Stimulated activated naive B cell treated with anti-CD40 and anti-IgM and Interleukin-4, amounts not matched to agents 10 μg/mL and 1 μg/mL and 100 μg/mL, for 72 hours (primary cell): ENCODE data around the gene PTGR3.
"Not testable (repeated sequence)": the region's sequence is repeated elsewhere in the genome, so short reads cannot be mapped to it uniquely, and the experiment has no call there.

ENCODE experiments used
- ATAC-seq, 2 donors: fragments of 150-1000 bp; cut with Tn5 transposase; replicated peaks; 2 replicates each; pipeline ENCODE4 v1.10.0; 2021; ENCODE audit warnings: moderate library complexity in 1 of 2
- DNase-seq: peaks from one replicate; pipeline ENCODE4 v3.0.0; 2021
- H3K27ac Mint-ChIP-seq: one replicate; pipeline ENCODE4 v1.8.0; 2022; ENCODE audit warnings: mild to moderate bottlenecking, mixed read lengths
- H3K27me3 Mint-ChIP-seq, 2 donors: one replicate each; pipeline ENCODE4 v1.8.0; 2022; ENCODE audit warnings: mixed read lengths in 2 of 2
- H3K36me3 Mint-ChIP-seq, 2 donors: one replicate each; pipeline ENCODE4 v1.8.0; 2022; ENCODE audit warnings: mixed read lengths in 2 of 2, mild to moderate bottlenecking in 1 of 2
- H3K4me1 Mint-ChIP-seq, 2 donors: one replicate each; pipeline ENCODE4 v1.8.0; 2022; ENCODE audit warnings: mixed read lengths in 2 of 2, mild to moderate bottlenecking in 1 of 2
- H3K4me3 Mint-ChIP-seq, 2 donors: one replicate each; pipeline ENCODE4 v1.8.0; 2022; ENCODE audit warnings: mild to moderate bottlenecking in 2 of 2, mixed read lengths in 2 of 2, moderate library complexity in 1 of 2
- H3K9me3 Mint-ChIP-seq, 2 donors: one replicate each; pipeline ENCODE4 v1.8.0; 2022; ENCODE audit warnings: mixed read lengths in 2 of 2, mild to moderate bottlenecking in 1 of 2

The PTGR3 gene

GRCh38 chr18:75189696-75190095 lies 19.2 kb downstream of the PTGR3 start:
- peaks cover 0 to 3% of the 10 kb centered on the region in 2 donors for H3K36me3 Mint-ChIP-seq
- DNase-seq (no peak), ATAC-seq (no peak)
- peaks cover 3 to 6% of the 10 kb centered on the region in 2 donors for H3K9me3 Mint-ChIP-seq
- H3K27me3 Mint-ChIP-seq: peaks cover 10 to 20% of the 10 kb centered on the region in 2 donors
- H3K4me1 Mint-ChIP-seq: no peaks in the 10 kb centered on the region
- H3K4me3 Mint-ChIP-seq: no peak overlapping the region
- no peak overlapping the region for H3K27ac Mint-ChIP-seq

GRCh38 chr18:75187702-75188101 lies 21.2 kb downstream of the PTGR3 start:
- H3K27ac Mint-ChIP-seq: not testable (repeated sequence)

GRCh38 chr18:75185460-75185859 lies 23.5 kb downstream of the PTGR3 start:
- H3K4me3 Mint-ChIP-seq: no peak overlapping the region
- H3K27me3 Mint-ChIP-seq: peaks cover 25 to 35% of the 10 kb centered on the region in 2 donors
- no peak overlapping the region for H3K27ac Mint-ChIP-seq
- peaks cover 4 to 9% of the 10 kb centered on the region in 2 donors for H3K9me3 Mint-ChIP-seq
- no peaks in the 10 kb centered on the region for H3K4me1 Mint-ChIP-seq
- no peak for ATAC-seq
- H3K36me3 Mint-ChIP-seq: peaks cover 0 to 6% of the 10 kb centered on the region in 2 donors
- no peak for DNase-seq

More at GRCh38 chr18:75187702-75188101, 21.2 kb downstream of the PTGR3 start:
- not testable (repeated sequence) for DNase-seq, H3K4me1 Mint-ChIP-seq, ATAC-seq, H3K4me3 Mint-ChIP-seq, H3K36me3 Mint-ChIP-seq, H3K9me3 Mint-ChIP-seq
- H3K27me3 Mint-ChIP-seq: peaks cover 22 to 32% of the 10 kb centered on the region in 2 donors

GRCh38 chr18:75183973-75184493 lies 24.9 kb downstream of the PTGR3 start:
- no peak for ATAC-seq
- H3K4me1 Mint-ChIP-seq: no peaks in the 10 kb centered on the region
- H3K27me3 Mint-ChIP-seq: peaks cover 25 to 35% of the 10 kb centered on the region in 2 donors
- no peak overlapping the region for H3K27ac Mint-ChIP-seq
- no peak overlapping the region for H3K4me3 Mint-ChIP-seq
- H3K36me3 Mint-ChIP-seq: peaks cover 0 to 6% of the 10 kb centered on the region in 2 donors
- peaks cover 4 to 9% of the 10 kb centered on the region in 2 donors for H3K9me3 Mint-ChIP-seq
- DNase-seq: no peak

- H3K9me3 Mint-ChIP-seq: peaks cover 4 to 9% of the 10 kb centered on the region in 2 donors
- peaks cover 25 to 35% of the 10 kb centered on the region in 2 donors for H3K27me3 Mint-ChIP-seq
- H3K36me3 Mint-ChIP-seq: peaks cover 0 to 6% of the 10 kb centered on the region in 2 donors
- H3K4me1 Mint-ChIP-seq: no peaks in the 10 kb centered on the region
- H3K4me3 Mint-ChIP-seq: no peak overlapping the region
- no peak overlapping the region for H3K27ac Mint-ChIP-seq
- DNase-seq (no peak), ATAC-seq (no peak)
These were observed 25.4 kb downstream of the PTGR3 start for GRCh38 chr18:75183524-75183923.

GRCh38 chr18:75179819-75180600 lies 28.9 kb downstream of the PTGR3 start:
- H3K27me3 Mint-ChIP-seq: peaks cover 18 to 19% of the 10 kb centered on the region in 2 donors
- no peak overlapping the region for H3K4me3 Mint-ChIP-seq
- ATAC-seq: no peak
- DNase-seq: no peak
- H3K9me3 Mint-ChIP-seq: peaks cover 1 to 3% of the 10 kb centered on the region in 2 donors
- peaks cover 0 to 3% of the 10 kb centered on the region in 2 donors for H3K36me3 Mint-ChIP-seq
- H3K27ac Mint-ChIP-seq: no peak overlapping the region
- no peaks in the 10 kb centered on the region for H3K4me1 Mint-ChIP-seq

- Mint-ChIP-seq H3K27ac (no peak overlapping the region), H3K4me1 (peaks cover 5 to 10% of the 10 kb centered on the region in 2 donors), H3K27me3 (peaks cover 7 to 8% of the 10 kb centered on the region in 2 donors), H3K36me3 (peaks cover 0 to 3% of the 10 kb centered on the region in 2 donors), H3K9me3 (peaks cover 1 to 3% of the 10 kb centered on the region in 2 donors), H3K4me3 (no peak overlapping the region)
- ATAC-seq (no peak), DNase-seq (no peak)
These were observed 30.6 kb downstream of the PTGR3 start for GRCh38 chr18:75178376-75178775.

- Mint-ChIP-seq H3K27ac (no peak overlapping the region), H3K4me3 (no peak overlapping the region), H3K36me3 (no peaks in the 10 kb centered on the region), H3K4me1 (peaks cover 14 to 24% of the 10 kb centered on the region in 2 donors), H3K27me3 (no peaks in the 10 kb centered on the region), H3K9me3 (no peaks in the 10 kb centered on the region)
- ATAC-seq (no peak), DNase-seq (no peak)
These were observed 32.1 kb downstream of the PTGR3 start for GRCh38 chr18:75176849-75177248.

GRCh38 chr18:75173738-75174137 lies 35.2 kb downstream of the PTGR3 start:
- DNase-seq (no peak), ATAC-seq (no peak)
- H3K4me3 Mint-ChIP-seq: no peak overlapping the region
- no peaks in the 10 kb centered on the region for H3K36me3 Mint-ChIP-seq
- H3K27me3 Mint-ChIP-seq: no peaks in the 10 kb centered on the region
- peak overlapping the region; percentile 53 for H3K27ac Mint-ChIP-seq
- H3K4me1 Mint-ChIP-seq: peaks cover 14 to 24% of the 10 kb centered on the region in 2 donors
- no peaks in the 10 kb centered on the region for H3K9me3 Mint-ChIP-seq

GRCh38 chr18:75173125-75173432 lies 35.9 kb downstream of the PTGR3 start:
- Mint-ChIP-seq H3K36me3 (no peaks in the 10 kb centered on the region), H3K4me3 (no peak overlapping the region), H3K4me1 (peaks cover 14 to 24% of the 10 kb centered on the region in 2 donors), H3K27me3 (no peaks in the 10 kb centered on the region), H3K27ac (no peak overlapping the region), H3K9me3 (no peaks in the 10 kb centered on the region)
- ATAC-seq (peak; percentile 97 to 98), DNase-seq (peak; percentile 26)

GRCh38 chr18:75172299-75173124 lies 36.4 kb downstream of the PTGR3 start:
- DNase-seq (no peak), ATAC-seq (peak; percentile 29 to 30)
- no peaks in the 10 kb centered on the region for H3K36me3 Mint-ChIP-seq
- no peak overlapping the region for H3K4me3 Mint-ChIP-seq
- H3K27me3 Mint-ChIP-seq: no peaks in the 10 kb centered on the region
- peaks cover 14 to 24% of the 10 kb centered on the region in 2 donors for H3K4me1 Mint-ChIP-seq
- H3K27ac Mint-ChIP-seq: no peak overlapping the region
- no peaks in the 10 kb centered on the region for H3K9me3 Mint-ChIP-seq

- ATAC-seq (no peak), DNase-seq (no peak)
- peaks cover 0 to 1% of the 10 kb centered on the region in 2 donors for H3K9me3 Mint-ChIP-seq
- no peak overlapping the region for H3K4me3 Mint-ChIP-seq
- peaks cover 14 to 24% of the 10 kb centered on the region in 2 donors for H3K4me1 Mint-ChIP-seq
- no peak overlapping the region for H3K27ac Mint-ChIP-seq
- H3K27me3 Mint-ChIP-seq: peaks cover 6 to 10% of the 10 kb centered on the region in 2 donors
- H3K36me3 Mint-ChIP-seq: no peaks in the 10 kb centered on the region
These were observed 38.0 kb downstream of the PTGR3 start for GRCh38 chr18:75170916-75171315.

GRCh38 chr18:75170022-75170789 lies 38.7 kb downstream of the PTGR3 start:
- peaks cover 6 to 10% of the 10 kb centered on the region in 2 donors for H3K27me3 Mint-ChIP-seq
- ATAC-seq: no peak
- no peak for DNase-seq
- no peak overlapping the region for H3K27ac Mint-ChIP-seq
- no peaks in the 10 kb centered on the region for H3K36me3 Mint-ChIP-seq
- peaks cover 0 to 3% of the 10 kb centered on the region in 2 donors for H3K9me3 Mint-ChIP-seq
- peaks cover 14 to 24% of the 10 kb centered on the region in 2 donors for H3K4me1 Mint-ChIP-seq
- H3K4me3 Mint-ChIP-seq: no peak overlapping the region

GRCh38 chr18:75169411-75169810 lies 39.5 kb downstream of the PTGR3 start:
- H3K4me3 Mint-ChIP-seq: no peak overlapping the region
- H3K36me3 Mint-ChIP-seq: no peaks in the 10 kb centered on the region
- H3K27me3 Mint-ChIP-seq: peaks cover 6 to 10% of the 10 kb centered on the region in 2 donors
- ATAC-seq (no peak), DNase-seq (no peak)
- no peak overlapping the region for H3K27ac Mint-ChIP-seq
- H3K9me3 Mint-ChIP-seq: peaks cover 0 to 3% of the 10 kb centered on the region in 2 donors
- peaks cover 14 to 24% of the 10 kb centered on the region in 2 donors for H3K4me1 Mint-ChIP-seq
